ENCODE results near the gene RAP1B. TPM values are rescaled to one million over a fixed set of nuclear protein-coding genes. Genes with fewer than 3 reads are reported as not detected.

The RAP1B gene
- total RNA-seq, 6 experiments from 2014 or later = 179 to 221 (median 213) TPM

DNA sequence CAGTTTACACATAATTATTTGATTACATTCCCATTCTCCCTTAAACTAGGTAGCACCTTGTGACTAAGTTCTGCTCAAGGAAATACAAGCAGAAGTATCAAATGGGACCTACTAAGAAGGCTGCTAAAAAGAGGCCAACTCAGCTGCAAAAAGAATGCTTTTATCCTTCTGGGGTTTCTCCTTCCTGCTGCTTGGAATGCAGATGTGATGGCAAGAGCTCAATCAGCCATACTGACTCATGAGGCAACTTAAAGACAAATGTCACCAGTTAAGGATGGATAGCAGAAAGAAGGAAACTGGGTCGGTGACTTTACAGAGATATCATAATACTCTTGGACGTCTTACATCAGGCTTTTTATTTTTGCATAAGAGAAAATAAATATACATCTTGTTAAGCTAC lies 38.0 kb upstream of the RAP1B start:
- TF ChIP-seq, protein P1, sequence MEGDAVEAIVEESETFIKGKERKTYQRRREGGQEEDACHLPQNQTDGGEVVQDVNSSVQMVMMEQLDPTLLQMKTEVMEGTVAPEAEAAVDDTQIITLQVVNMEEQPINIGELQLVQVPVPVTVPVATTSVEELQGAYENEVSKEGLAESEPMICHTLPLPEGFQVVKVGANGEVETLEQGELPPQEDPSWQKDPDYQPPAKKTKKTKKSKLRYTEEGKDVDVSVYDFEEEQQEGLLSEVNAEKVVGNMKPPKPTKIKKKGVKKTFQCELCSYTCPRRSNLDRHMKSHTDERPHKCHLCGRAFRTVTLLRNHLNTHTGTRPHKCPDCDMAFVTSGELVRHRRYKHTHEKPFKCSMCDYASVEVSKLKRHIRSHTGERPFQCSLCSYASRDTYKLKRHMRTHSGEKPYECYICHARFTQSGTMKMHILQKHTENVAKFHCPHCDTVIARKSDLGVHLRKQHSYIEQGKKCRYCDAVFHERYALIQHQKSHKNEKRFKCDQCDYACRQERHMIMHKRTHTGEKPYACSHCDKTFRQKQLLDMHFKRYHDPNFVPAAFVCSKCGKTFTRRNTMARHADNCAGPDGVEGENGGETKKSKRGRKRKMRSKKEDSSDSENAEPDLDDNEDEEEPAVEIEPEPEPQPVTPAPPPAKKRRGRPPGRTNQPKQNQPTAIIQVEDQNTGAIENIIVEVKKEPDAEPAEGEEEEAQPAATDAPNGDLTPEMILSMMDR (IDR thresholded peaks at IDR 0.05) = no peak
- Mint-ChIP-seq H3K4me1 (ENCODE audit: low read depth) (peaks cover 25% of the 10 kb centered on the region), H3K36me3 (ENCODE audit: low read depth) (no peaks in the 10 kb centered on the region), H3K4me3 (no peak overlapping the region), H3K27ac (0 out of 2 replicates have a peak overlapping the region, but pooled peaks have one; percentile 26), H3K9me3 (no peaks in the 10 kb centered on the region), H3K27me3 (ENCODE audit: insufficient read depth) (no peaks in the 10 kb centered on the region; the same call in 1 of the 2 replicates)
- DNase-seq = peak; percentile 15

DNA sequence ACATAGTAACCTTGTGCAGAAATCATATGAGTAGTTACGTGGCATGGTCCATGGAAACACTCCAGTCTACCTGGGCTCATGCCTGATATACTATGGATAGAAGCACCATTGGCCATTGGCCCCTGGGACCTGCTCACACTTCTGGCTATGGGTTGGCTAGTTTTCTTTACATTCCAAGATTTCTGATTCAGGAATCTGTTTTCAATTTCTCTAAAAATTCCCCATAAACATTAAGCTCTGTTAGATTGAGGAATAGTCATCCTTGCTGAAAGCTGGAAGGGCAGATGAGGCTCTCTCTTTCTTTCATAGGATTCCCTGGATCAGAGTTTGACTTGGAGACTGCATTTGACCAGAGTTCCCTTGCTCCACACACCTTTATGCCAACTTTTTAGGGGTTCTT lies 37.3 kb upstream of the RAP1B start:
- DNase-seq = no peak
- H3K36me3 Mint-ChIP-seq (ENCODE audit: low read depth) = no peaks in the 10 kb centered on the region
- H3K4me3 Mint-ChIP-seq = no peak overlapping the region
- no peaks in the 10 kb centered on the region; the same call in 1 of the 2 replicates for H3K27me3 Mint-ChIP-seq (ENCODE audit: insufficient read depth)
- TF ChIP-seq, protein P1 (IDR thresholded peaks at IDR 0.05) = no peak
- H3K27ac Mint-ChIP-seq = no peak overlapping the region
- no peaks in the 10 kb centered on the region for H3K9me3 Mint-ChIP-seq
- H3K4me1 Mint-ChIP-seq (ENCODE audit: low read depth) = peaks cover 25% of the 10 kb centered on the region

DNA sequence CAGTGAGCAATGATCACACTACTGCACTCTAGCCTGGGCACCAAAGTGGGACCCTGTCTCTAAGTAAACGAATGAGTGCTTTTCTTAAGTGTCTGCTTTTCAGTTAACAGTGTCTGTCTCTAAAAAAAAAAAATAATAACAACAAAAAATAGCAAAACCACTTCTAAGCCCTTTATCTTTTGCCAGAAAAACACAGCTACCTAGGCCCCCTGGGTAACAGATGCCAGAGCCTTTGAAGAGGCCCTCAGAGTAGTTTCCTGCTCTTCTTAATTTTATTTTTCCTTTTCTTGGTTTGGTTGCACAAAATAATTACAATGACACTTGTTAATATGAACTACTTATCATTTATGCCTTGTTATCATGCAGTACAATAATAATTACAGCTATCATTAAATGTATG lies 32.8 kb upstream of the RAP1B start:
- no peak overlapping the region for H3K27ac Mint-ChIP-seq
- DNase-seq = no peak
- peaks cover 7% of the 10 kb centered on the region for H3K4me1 Mint-ChIP-seq (ENCODE audit: low read depth)
- H3K9me3 Mint-ChIP-seq = no peaks in the 10 kb centered on the region
- H3K36me3 Mint-ChIP-seq (ENCODE audit: low read depth) = no peaks in the 10 kb centered on the region
- H3K27me3 Mint-ChIP-seq (ENCODE audit: insufficient read depth) = no peaks in the 10 kb centered on the region
- TF ChIP-seq, protein P1 (IDR thresholded peaks at IDR 0.05) = no peak
- no peak overlapping the region for H3K4me3 Mint-ChIP-seq

DNA sequence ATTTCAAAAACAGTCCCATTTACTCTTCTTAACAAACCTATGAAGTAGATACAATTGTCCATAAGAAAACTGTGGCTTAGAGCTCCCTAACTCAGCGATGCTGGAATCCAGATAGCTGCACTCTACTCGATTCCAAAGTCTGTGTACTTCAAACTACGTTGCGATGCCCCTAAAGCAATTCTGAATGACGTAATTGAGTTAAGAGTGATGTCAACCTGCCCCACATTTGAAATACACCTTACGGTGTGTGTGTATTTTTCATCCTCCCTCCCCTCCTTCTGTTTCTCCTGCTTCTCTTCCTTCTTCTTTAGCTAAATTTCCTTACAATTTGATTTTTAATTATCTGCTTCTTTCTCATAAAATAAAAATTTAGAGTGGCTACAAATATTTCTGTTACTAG lies 31.9 kb upstream of the RAP1B start:
- Mint-ChIP-seq H3K9me3 (no peaks in the 10 kb centered on the region), H3K27ac (no peak overlapping the region), H3K4me1 (ENCODE audit: low read depth) (no peaks in the 10 kb centered on the region), H3K36me3 (ENCODE audit: low read depth) (no peaks in the 10 kb centered on the region), H3K4me3 (no peak overlapping the region), H3K27me3 (ENCODE audit: insufficient read depth) (no peaks in the 10 kb centered on the region)
- TF ChIP-seq, protein P1 (IDR thresholded peaks at IDR 0.05) = no peak
- no peak for DNase-seq

DNA sequence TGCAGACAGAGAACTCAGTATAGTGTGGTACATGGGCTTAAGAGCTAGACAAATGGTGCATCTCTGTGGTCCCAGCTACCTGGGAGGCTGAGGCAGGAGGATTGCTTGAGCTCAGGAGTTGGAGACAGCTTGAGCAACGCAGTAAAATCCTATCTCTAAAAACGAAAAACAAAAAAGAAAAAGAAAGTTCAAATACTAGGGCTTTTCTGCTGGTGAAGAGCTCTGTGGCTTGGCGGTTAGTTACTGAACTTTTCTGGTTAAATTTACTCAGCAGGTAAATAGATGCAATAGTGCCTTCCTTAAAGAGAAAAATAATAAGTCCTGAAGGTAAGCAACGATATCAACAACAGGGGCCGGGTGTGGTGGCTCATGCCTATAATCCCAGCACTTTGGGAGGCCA lies 31.4 kb upstream of the RAP1B start:
- TF ChIP-seq, protein P1 (IDR thresholded peaks at IDR 0.05) = no peak
- DNase-seq = no peak
- Mint-ChIP-seq H3K9me3 (no peaks in the 10 kb centered on the region), H3K27me3 (ENCODE audit: insufficient read depth) (no peaks in the 10 kb centered on the region), H3K36me3 (ENCODE audit: low read depth) (no peaks in the 10 kb centered on the region), H3K4me1 (ENCODE audit: low read depth) (no peaks in the 10 kb centered on the region), H3K4me3 (no peak overlapping the region), H3K27ac (no peak overlapping the region)

DNA sequence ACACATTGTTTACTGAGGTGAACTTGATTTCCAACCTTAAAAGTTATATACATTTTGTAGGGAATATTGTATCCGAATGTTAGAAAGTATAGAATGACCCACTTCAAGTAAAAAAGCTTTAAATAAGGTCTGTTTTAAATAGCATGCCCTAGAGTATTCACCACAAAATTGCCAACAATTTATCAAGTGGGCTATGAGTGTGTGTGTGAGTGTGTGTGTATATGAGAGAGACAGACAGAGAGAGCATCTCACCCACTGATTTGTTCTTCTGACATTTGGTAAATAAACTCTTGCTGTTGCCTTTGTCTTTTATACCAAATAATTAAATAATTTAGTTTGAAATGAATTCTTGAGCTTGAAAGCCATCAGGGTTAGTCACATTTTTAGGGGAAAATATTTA lies 29.8 kb upstream of the RAP1B start:
- Mint-ChIP-seq H3K4me1 (ENCODE audit: low read depth) (peaks cover 8% of the 10 kb centered on the region), H3K27ac (no peak overlapping the region), H3K4me3 (no peak overlapping the region), H3K27me3 (ENCODE audit: insufficient read depth) (no peaks in the 10 kb centered on the region), H3K36me3 (ENCODE audit: low read depth) (no peaks in the 10 kb centered on the region), H3K9me3 (no peaks in the 10 kb centered on the region)
- DNase-seq = no peak
- TF ChIP-seq, protein P1 (IDR thresholded peaks at IDR 0.05) = no peak

All from HFFc6 (cell line).